Memory B cell (primary cell): ENCODE data around the gene ARSI.

Experiments used
- ATAC-seq: fragments of 150-1000 bp; cut with Tn5 transposase; 2 replicates; pipeline ENCODE4 v1.10.0; 2021; ENCODE audit warnings: low read depth, mild to moderate bottlenecking, moderate library complexity
- DNase-seq, 2 donors: peaks; one replicate each; pipeline ENCODE4 v3.0.0; 2022; ENCODE audit warnings: low spot score in 2 of 2
- H3K27ac Mint-ChIP-seq: one replicate; pipeline ENCODE4 v1.8.0; 2022; ENCODE audit warnings: mild to moderate bottlenecking, moderate library complexity, mixed read lengths
- H3K27me3 Mint-ChIP-seq: one replicate; pipeline ENCODE4 v1.8.0; 2022; ENCODE audit warnings: mixed read lengths
- H3K36me3 Mint-ChIP-seq: one replicate; pipeline ENCODE4 v1.8.0; 2022; ENCODE audit warnings: mild to moderate bottlenecking, mixed read lengths
- H3K4me1 Mint-ChIP-seq: one replicate; pipeline ENCODE4 v1.8.0; 2022; ENCODE audit warnings: mixed read lengths
- H3K4me3 Mint-ChIP-seq: one replicate; pipeline ENCODE4 v1.8.0; 2022; ENCODE audit warnings: mild to moderate bottlenecking, moderate library complexity, mixed read lengths
- H3K9me3 Mint-ChIP-seq: one replicate; pipeline ENCODE4 v1.8.0; 2022; ENCODE audit warnings: mixed read lengths

ARSI gene

DNA sequence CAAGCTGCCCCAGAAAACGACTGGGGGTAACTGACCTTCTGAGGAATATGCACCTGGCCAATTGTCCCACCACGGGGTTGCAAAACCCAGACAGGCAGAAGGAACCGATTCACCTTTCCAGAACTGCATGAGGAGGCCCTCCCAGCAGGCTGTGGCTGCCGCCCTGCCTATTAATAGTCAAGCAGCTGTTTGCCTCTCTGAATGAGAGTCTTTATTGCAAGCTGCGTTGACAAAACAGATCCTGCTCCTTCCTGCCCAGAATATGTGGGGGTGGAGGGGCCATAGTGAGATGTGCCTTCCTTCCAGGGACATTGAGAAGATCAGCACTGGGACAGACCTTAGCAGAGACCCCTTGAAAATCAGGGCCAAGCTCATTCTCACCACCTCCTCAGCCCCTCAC is 36.5 kb upstream of the ARSI start:
- Mint-ChIP-seq H3K4me3 (no peak overlapping the region), H3K27me3 (peaks cover 3% of the 10 kb centered on the region), H3K9me3 (no peaks in the 10 kb centered on the region), H3K36me3 (no peaks in the 10 kb centered on the region), H3K27ac (no peak overlapping the region), H3K4me1 (peaks cover 6% of the 10 kb centered on the region)
- no peak for DNase-seq
- no peak for ATAC-seq

DNA sequence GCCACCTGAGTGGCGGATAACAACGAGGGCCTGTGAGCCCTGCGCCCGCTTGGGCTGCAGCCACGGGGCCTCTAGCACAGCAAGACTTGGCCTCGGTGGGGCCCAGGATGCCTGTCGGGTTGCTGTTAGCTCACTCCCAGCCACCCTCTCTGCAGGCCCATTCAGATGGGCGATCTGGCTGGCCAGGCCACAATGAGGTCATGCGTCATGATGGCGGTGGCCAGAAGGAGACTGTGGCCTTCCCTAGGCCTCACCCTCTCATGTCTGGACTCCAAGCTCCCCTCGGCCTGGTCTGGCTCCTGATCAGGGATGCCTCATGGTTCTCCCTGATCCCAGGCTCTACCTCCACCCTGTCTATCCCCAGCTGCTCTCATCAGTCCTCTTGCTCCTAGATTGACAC is 35.8 kb upstream of the ARSI start:
- Mint-ChIP-seq H3K4me3 (no peak overlapping the region), H3K27me3 (peaks cover 2% of the 10 kb centered on the region), H3K4me1 (peaks cover 6% of the 10 kb centered on the region), H3K9me3 (no peaks in the 10 kb centered on the region), H3K27ac (no peak overlapping the region), H3K36me3 (no peaks in the 10 kb centered on the region)
- DNase-seq, result no peak
- ATAC-seq, result no peak

DNA sequence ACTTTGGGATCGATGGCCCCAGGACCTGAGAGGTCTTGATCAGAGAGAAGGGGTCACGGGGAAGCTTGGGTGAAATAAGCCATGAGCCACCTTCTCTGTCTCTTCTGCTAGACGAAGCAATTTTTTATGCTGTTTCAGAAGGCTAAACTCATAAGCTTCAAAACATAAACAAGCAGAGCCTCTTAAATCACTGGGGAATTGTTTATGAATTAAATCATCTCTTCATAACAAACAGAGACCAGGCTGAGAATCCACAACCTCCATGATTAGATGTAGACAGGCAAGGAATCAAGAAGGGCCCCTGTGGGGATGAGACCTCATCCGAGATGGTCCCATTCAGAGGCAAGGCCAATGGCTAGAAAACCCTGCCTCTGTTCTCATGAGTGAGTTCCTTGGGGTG is 33.1 kb upstream of the ARSI start:
- no peaks in the 10 kb centered on the region for H3K9me3 Mint-ChIP-seq

DNA sequence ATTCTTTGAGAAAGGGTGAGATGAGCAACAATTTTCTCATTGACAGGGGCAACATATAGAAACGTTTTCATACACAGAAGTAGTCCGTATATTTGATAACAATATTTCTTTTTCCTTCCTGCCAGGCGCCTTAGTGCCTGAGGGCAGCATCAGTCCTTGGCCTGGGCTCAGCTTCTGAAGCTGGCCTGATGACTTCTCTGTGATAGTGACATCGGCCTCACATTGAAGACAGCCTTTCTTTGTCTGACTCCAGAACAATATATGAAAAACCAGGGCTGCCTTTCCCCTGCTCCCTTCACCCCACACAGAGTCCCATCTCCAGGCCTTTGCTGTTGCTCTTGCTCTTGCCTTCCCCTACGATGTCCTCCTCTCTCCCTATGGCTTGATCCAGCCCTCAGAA is 30.7 kb upstream of the ARSI start:
- no peaks in the 10 kb centered on the region for H3K36me3 Mint-ChIP-seq

More for the DNA sequence above, 33.1 kb upstream of the ARSI start:
- Mint-ChIP-seq H3K27me3 (no peaks in the 10 kb centered on the region), H3K27ac (no peak overlapping the region), H3K4me1 (peaks cover 2% of the 10 kb centered on the region), H3K4me3 (no peak overlapping the region), H3K36me3 (no peaks in the 10 kb centered on the region)
- ATAC-seq (no peak), DNase-seq (no peak)

DNA sequence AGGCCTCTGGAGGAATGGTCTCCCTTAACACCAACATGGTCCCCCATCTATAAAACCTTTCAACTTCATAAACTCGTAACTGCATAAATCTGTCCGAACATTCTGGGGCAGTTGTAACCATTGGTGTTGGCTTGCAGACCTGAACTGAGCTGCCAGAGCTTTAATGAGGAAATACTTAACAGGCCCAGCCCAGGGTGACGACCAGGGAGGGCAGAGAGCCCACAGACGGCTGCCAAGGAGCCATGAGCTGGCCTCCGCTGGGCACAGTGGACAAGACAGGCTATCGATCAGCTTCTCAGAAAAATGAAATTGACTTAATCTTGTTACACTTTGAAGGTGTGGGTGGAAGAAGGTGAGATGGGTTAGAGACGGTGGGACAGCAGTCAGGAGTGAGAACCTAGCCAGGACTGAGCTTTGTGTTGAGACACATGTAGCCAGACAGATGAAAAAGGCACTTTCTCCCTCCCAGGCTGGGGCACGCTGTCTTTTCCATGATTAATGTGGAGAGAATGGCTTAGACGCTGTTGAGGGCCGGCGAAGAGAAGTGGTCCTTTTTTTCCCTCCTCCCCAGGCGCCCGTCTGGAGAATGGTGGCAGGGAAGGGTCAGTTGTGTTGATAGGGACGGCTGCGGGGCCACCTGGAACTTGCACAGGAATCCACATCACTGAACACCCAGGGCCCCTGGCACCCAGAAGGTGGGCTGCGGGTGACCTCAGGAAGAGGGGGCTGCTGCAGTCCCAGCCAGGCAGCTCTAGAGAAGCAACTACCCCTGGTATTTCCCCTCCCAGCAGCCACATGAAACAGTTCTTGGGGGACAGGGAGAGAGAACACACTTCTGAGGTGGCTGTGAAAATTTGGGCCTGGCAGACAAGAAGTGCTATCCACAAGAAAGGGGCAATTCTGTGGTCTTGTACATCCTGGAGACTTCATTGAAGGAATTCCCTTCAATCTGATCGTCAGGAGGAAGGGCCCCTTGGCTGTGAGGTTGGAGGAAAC is 27.5 kb upstream of the ARSI start:
- no peak for DNase-seq
- H3K4me1 Mint-ChIP-seq, result no peaks in the 10 kb centered on the region
- no peaks in the 10 kb centered on the region for H3K36me3 Mint-ChIP-seq
- no peak overlapping the region for H3K27ac Mint-ChIP-seq
- peaks cover 4% of the 10 kb centered on the region for H3K27me3 Mint-ChIP-seq
- no peak overlapping the region for H3K4me3 Mint-ChIP-seq
- no peak for ATAC-seq
- no peaks in the 10 kb centered on the region for H3K9me3 Mint-ChIP-seq

More for the DNA sequence above, 30.7 kb upstream of the ARSI start:
- Mint-ChIP-seq H3K4me1 (no peaks in the 10 kb centered on the region), H3K4me3 (no peak overlapping the region), H3K27ac (no peak overlapping the region), H3K27me3 (peaks cover 4% of the 10 kb centered on the region), H3K9me3 (no peaks in the 10 kb centered on the region)
- ATAC-seq (no peak), DNase-seq (no peak)

DNA sequence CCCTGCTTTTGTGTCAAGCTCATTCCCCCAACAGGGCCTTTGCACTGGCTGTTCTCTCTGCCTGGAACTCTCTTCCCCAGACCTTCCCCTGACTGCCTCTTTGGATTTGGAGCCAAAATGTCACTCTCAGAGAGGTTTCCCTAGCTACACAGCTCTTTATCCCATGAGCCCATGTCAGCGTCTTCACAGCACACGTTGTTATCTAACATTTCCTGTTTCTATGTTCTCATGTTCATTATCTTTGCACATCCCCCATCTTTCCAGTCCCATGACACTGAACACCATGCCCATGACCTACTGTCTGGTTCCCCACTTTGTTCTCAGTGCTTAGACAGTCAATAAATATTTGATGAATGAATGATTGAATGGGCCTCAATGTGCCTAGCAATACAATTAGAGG is 26.3 kb upstream of the ARSI start:
- no peaks in the 10 kb centered on the region for H3K4me1 Mint-ChIP-seq
- H3K36me3 Mint-ChIP-seq, result no peaks in the 10 kb centered on the region
- no peaks in the 10 kb centered on the region for H3K9me3 Mint-ChIP-seq
- no peak overlapping the region for H3K27ac Mint-ChIP-seq
- DNase-seq (no peak), ATAC-seq (no peak)
- H3K4me3 Mint-ChIP-seq, result no peak overlapping the region
- peaks cover 8% of the 10 kb centered on the region for H3K27me3 Mint-ChIP-seq

DNA sequence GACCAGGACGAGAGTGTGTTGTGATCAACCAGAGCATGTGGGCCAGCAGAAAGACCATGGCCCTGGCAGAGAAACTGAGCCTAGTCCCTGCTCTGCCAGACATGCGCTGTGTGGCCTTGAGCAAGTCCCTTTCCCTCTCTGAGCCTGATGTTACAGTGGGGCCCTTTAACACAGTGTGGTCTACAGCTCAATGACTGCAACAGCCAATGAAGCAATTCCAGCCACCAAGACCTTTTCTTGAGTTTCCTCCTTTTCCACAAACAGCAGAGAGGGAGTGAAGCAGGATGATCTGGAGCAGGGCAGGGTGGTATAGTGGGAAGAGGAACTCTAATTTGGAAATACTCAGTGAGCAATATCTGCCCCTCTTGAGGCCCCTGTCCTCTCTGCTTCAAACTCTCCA is 25.8 kb upstream of the ARSI start:
- Mint-ChIP-seq H3K4me3 (no peak overlapping the region), H3K27me3 (peaks cover 8% of the 10 kb centered on the region), H3K9me3 (no peaks in the 10 kb centered on the region), H3K36me3 (no peaks in the 10 kb centered on the region), H3K27ac (no peak overlapping the region), H3K4me1 (no peaks in the 10 kb centered on the region)
- no peak for ATAC-seq
- DNase-seq, result no peak

DNA sequence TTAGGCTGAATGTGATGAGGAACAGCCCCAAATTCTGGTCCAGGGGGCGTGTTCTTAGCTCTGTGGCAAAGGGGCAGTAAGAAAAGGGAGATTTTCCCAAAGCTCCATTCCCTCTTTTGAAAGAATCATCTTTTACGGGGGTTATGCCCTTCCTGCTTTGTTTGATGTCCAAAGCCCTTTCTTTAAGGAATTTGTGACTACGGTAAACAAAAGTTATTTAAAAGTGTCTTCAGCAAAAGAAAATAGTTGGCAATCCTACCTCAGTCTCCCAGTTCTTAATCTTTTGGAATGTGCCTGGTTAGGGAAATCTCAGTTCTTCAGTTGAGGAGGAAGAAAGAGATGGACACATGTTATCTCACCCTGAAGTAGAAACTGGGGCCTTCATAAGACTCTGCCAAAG is 24.4 kb upstream of the ARSI start:
- DNase-seq (no peak), ATAC-seq (no peak)
- H3K9me3 Mint-ChIP-seq, result no peaks in the 10 kb centered on the region
- no peak overlapping the region for H3K27ac Mint-ChIP-seq
- no peaks in the 10 kb centered on the region for H3K4me1 Mint-ChIP-seq
- H3K27me3 Mint-ChIP-seq, result peaks cover 8% of the 10 kb centered on the region
- no peaks in the 10 kb centered on the region for H3K36me3 Mint-ChIP-seq
- H3K4me3 Mint-ChIP-seq, result no peak overlapping the region

DNA sequence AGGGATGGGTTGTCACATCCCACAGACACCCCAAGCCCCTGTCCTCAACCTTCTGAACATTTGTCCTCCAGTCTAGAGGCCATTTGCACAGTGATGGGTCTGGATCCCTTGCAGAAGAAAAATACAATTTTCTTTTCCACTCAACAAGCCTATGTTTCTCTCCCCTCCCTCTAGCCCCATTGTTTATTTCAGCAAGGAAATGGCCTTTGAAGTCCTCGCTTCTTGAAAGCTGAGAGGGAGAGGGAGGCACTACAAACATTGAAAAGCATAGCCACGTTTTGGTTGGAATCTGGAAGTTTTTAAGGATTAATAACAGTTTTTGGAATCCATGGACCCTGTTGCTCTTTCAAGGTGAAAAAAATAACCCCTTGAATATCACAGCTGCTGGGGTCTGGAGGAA is 24.0 kb upstream of the ARSI start:
- Mint-ChIP-seq H3K4me1 (no peaks in the 10 kb centered on the region), H3K9me3 (no peaks in the 10 kb centered on the region), H3K4me3 (no peak overlapping the region), H3K36me3 (no peaks in the 10 kb centered on the region), H3K27ac (no peak overlapping the region), H3K27me3 (peaks cover 8% of the 10 kb centered on the region)
- no peak for DNase-seq
- no peak for ATAC-seq

DNA sequence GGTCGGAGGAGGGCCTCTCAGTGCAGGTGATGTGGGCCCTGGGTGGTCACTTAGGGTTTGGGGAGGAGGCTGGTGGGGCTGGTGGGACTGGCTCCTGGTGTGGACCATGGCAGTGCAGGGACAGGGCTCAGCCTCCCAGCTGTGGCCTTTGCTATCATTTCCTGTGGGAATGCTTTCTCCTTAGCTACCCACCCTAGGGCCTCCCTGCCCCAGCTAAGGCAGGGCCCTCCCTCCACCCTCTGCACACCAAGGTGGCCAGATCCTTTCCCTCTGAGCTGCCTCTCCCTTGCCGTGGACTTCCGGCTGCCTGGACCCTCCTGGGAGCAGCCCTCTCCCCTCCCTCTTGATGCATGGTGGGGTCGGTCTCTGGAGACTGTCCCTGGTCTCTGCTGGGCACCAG is 22.7 kb upstream of the ARSI start:
- ATAC-seq (no peak), DNase-seq (no peak)
- peaks cover 8% of the 10 kb centered on the region for H3K27me3 Mint-ChIP-seq
- H3K9me3 Mint-ChIP-seq, result no peaks in the 10 kb centered on the region
- H3K36me3 Mint-ChIP-seq, result no peaks in the 10 kb centered on the region
- no peak overlapping the region for H3K27ac Mint-ChIP-seq
- no peak overlapping the region for H3K4me3 Mint-ChIP-seq
- no peaks in the 10 kb centered on the region for H3K4me1 Mint-ChIP-seq

DNA sequence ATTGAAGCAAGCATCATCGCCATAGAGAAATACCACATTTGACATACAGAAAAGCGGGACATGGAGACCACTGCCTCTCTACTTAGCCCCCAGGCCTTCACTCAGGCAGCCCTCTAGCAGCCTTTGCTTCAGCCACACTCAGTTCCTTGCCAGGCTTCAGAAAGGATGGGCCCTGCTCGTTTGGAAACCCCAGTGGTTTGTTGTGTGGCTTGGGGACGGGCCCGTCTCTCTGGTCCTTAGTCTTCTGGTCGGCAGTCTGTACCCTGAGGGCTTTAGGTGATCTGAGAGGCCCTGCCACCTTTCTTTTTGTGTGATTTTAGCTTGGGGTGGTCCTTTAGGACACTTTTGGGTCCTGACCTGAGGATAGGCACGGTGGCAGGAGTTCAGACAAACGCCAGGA is 21.1 kb upstream of the ARSI start:
- Mint-ChIP-seq H3K4me1 (no peaks in the 10 kb centered on the region), H3K4me3 (no peak overlapping the region), H3K27me3 (peaks cover 5% of the 10 kb centered on the region), H3K27ac (no peak overlapping the region), H3K9me3 (no peaks in the 10 kb centered on the region), H3K36me3 (no peaks in the 10 kb centered on the region)
- DNase-seq, result no peak
- no peak for ATAC-seq

DNA sequence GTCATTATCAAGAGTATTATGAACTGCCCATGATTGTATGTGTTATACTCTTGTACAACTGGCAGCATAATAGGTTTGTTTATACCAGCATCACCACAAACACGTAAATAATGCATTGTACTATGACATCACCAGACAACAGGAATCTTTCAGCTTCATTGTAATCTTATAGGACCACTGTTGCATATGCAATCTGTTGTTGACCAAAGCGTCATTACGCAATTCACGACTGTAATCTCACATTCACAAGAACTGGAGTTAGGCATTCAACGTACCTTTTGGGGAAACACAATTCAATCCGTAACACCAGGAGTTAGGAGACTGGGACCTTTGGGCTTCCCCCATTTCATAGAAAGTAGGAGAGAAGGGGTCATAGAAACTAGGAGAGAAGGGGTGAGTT is 20.4 kb upstream of the ARSI start:
- Mint-ChIP-seq H3K9me3 (no peaks in the 10 kb centered on the region), H3K36me3 (no peaks in the 10 kb centered on the region), H3K4me1 (no peaks in the 10 kb centered on the region), H3K27me3 (peaks cover 9% of the 10 kb centered on the region), H3K27ac (no peak overlapping the region), H3K4me3 (no peak overlapping the region)
- ATAC-seq (no peak), DNase-seq (no peak)

DNA sequence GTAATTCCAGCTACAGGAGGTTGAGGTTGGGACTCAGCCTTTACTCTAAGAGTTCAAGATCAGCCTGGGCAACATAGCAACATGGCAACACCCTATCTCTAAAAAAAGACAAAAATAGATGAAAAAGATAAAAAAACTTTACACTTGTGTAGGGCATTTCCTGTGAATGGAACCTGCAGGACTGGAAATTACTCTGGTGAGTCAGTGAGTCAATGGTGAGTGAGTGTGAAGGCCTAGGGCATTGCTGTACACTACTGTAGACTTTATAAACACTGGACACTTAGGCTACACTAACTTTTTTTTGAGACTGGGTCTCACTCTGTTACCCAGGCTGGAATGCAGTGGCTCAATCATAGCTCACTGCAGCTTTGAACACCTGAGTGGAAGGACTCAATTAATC is 19.5 kb upstream of the ARSI start:
- ATAC-seq (no peak), DNase-seq (no peak)
- H3K4me3 Mint-ChIP-seq, result no peak overlapping the region
- H3K27ac Mint-ChIP-seq, result no peak overlapping the region
- no peaks in the 10 kb centered on the region for H3K4me1 Mint-ChIP-seq
- H3K36me3 Mint-ChIP-seq, result no peaks in the 10 kb centered on the region
- H3K27me3 Mint-ChIP-seq, result peaks cover 11% of the 10 kb centered on the region
- H3K9me3 Mint-ChIP-seq, result no peaks in the 10 kb centered on the region

DNA sequence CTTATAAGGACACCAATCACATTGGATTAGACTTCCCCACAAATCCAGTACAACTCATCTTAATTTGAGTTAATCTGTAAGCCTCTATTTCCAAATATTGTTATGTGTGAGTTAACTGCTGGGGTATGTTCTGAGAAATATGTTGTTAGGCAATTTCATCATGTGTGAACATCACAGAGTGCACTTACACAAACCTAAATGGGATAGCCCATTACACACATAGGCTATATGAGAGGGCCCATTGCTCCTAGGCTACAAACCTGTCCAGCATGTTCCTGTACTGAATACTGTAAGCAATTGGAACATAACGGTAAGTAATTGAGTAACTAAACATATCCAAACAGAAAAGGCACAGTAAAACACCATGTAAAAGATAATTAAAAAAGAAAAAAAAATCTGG is 19.1 kb upstream of the ARSI start:
- Mint-ChIP-seq H3K4me3 (no peak overlapping the region), H3K27ac (no peak overlapping the region)
- ATAC-seq, result no peak

DNA sequence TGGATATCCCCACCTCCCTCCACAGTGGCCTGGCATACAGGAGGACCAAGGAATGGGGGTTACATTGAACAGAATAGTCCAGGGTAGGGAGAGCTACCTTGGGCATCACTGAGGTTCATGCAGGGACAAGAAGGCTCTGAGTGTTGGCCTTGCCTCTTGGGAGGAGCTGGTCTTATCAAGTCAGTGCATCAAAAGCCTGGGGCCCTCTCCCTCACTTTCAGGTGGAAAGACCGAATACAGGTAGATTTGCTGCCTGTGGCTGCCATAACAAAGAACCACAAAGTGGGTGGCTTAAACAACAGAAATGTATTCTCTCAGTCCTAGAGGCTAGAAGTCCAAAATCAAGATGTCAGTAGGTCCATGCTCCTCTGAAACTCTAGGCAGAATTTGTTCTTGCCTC is 18.5 kb upstream of the ARSI start:
- DNase-seq, result no peak
- Mint-ChIP-seq H3K36me3 (no peaks in the 10 kb centered on the region), H3K27ac (no peak overlapping the region), H3K4me1 (no peaks in the 10 kb centered on the region), H3K9me3 (no peaks in the 10 kb centered on the region), H3K27me3 (peaks cover 11% of the 10 kb centered on the region), H3K4me3 (no peak overlapping the region)
- no peak for ATAC-seq

More for the DNA sequence above, 19.1 kb upstream of the ARSI start:
- Mint-ChIP-seq H3K36me3 (no peaks in the 10 kb centered on the region), H3K9me3 (no peaks in the 10 kb centered on the region), H3K4me1 (no peaks in the 10 kb centered on the region), H3K27me3 (peaks cover 11% of the 10 kb centered on the region)
- DNase-seq, result no peak
